B cell (primary cell): ENCODE data around the gene BACH2. TPM values are rescaled to one million over a fixed set of nuclear protein-coding genes. Genes with fewer than 3 reads are reported as not detected.
"Not testable (repeated sequence)": the region's sequence is repeated elsewhere in the genome, so short reads cannot be mapped to it uniquely, and the experiment has no call there.

Experiments
- ATAC-seq: fragments of 200-7000 bp; cut with Tn5 transposase; one replicate; pipeline ENCODE4 v1.10.0; 2021; ENCODE audit warnings: low read depth, mild to moderate bottlenecking, moderate number of reproducible peaks, moderate library complexity
- CTCF ChIA-PET: fragments of 350-600 bp; sonication (Branson Sonifier 250); formaldehyde crosslinking; loops from one replicate; lab custom pipeline; 2021; ENCODE audit warnings: antibody characterized with exemption, inconsistent platforms; lab: Charles Lee
- POLR2A ChIA-PET: fragments of 350-600 bp; sonication (Branson Sonifier 250); formaldehyde crosslinking; loops from one replicate; lab custom pipeline; 2021; ENCODE audit warnings: antibody characterized with exemption; lab: Charles Lee
- DNase-seq: peaks from one replicate; pipeline ENCODE4 v3.0.0; 2013
- H2AFZ ChIP-seq: 2 replicates; pipeline ENCODE4 v1.6.1; 2012; ENCODE audit warnings: mild to moderate bottlenecking, low read depth, low read length; ENCODE audit not compliant: insufficient read depth, poor library complexity, severe bottlenecking
- H3K27ac ChIP-seq, 2 donors: 1 replicate in 1 of 2; 2 replicates in 1 of 2; pipeline ENCODE4 v1.5.1; 2012 to 2013; ENCODE audit warnings: low read length in 2 of 2, mild to moderate bottlenecking in 2 of 2, moderate library complexity in 1 of 2
- H3K27me3 ChIP-seq, 4 experiments: fragments of 200-600 bp in 1 of 4; sonication (generic) in 1 of 4; replicated peaks in 1 of 4; 1 replicate in 2 of 4; 2 replicates in 2 of 4; pipeline versions ENCODE4 v1.6.1 to v1.7.0; 2013 to 2016; ENCODE audit warnings: low read length in 3 of 4, mild to moderate bottlenecking in 2 of 4, mixed read lengths in 1 of 4, moderate library complexity in 1 of 4; ENCODE audit not compliant: insufficient read depth in 4 of 4, control insufficient read depth in 3 of 4; ENCODE audit errors: control extremely low read depth in 1 of 4
- H3K36me3 ChIP-seq, 2 experiments: replicated peaks in 1 of 2; 1 replicate in 1 of 2; 2 replicates in 1 of 2; pipeline versions ENCODE4 v1.6.1 to v1.7.1; 2013; ENCODE audit warnings: low read length in 1 of 2; ENCODE audit not compliant: insufficient read depth in 2 of 2, control insufficient read depth in 1 of 2; ENCODE audit errors: control extremely low read depth in 1 of 2, extremely low read depth in 1 of 2
- H3K4me1 ChIP-seq, 2 donors: fragments of 200-600 bp in 1 of 2; sonication (generic) in 1 of 2; 1 replicate in 1 of 2; 2 replicates in 1 of 2; pipeline versions ENCODE4 v1.5.1 to v1.6.1; 2013 to 2017; ENCODE audit warnings: low read length in 2 of 2; ENCODE audit not compliant: control insufficient read depth in 2 of 2, insufficient read depth in 2 of 2
- H3K4me2 ChIP-seq: replicated peaks from 2 replicates; pipeline ENCODE3; 2012; ENCODE audit warnings: mild to moderate bottlenecking, low read depth, low read length; ENCODE audit not compliant: poor library complexity, severe bottlenecking
- H3K4me3 ChIP-seq, 5 experiments: fragments of 200-600 bp in 1 of 5; sonication (generic) in 1 of 5; 1 replicate in 3 of 5; 2 replicates in 2 of 5; pipeline versions ENCODE4 v1.5.1 to v1.7.0; 2011 to 2016; ENCODE audit warnings: low read length in 4 of 5, mild to moderate bottlenecking in 4 of 5, low read depth in 2 of 5, control low read depth in 1 of 5, moderate library complexity in 1 of 5; ENCODE audit not compliant: insufficient read depth in 1 of 5; ENCODE audit errors: control extremely low read depth in 1 of 5, extremely low read depth in 1 of 5
- H3K79me2 ChIP-seq: fragments of 200-600 bp; sonication (generic); one replicate; pipeline ENCODE4 v1.6.0; 2016; ENCODE audit warnings: low read length; ENCODE audit not compliant: control insufficient read depth, insufficient read depth
- H3K9ac ChIP-seq: fragments of 200-600 bp; sonication (generic); 2 replicates; pipeline ENCODE4 v1.6.1; 2017; ENCODE audit warnings: mild to moderate bottlenecking, low read length, moderate library complexity
- H3K9me3 ChIP-seq, 3 donors: one replicate each; pipeline versions ENCODE4 v1.6.1 to v1.7.1; 2013; ENCODE audit warnings: low read length in 2 of 3; ENCODE audit not compliant: control insufficient read depth in 2 of 3, insufficient read depth in 1 of 3; ENCODE audit errors: control extremely low read depth in 1 of 3
- H4K20me1 ChIP-seq: 2 replicates; pipeline ENCODE4 v1.6.0; 2012; ENCODE audit warnings: mild to moderate bottlenecking, low read length; ENCODE audit not compliant: insufficient read depth, control insufficient read depth, poor library complexity, severe bottlenecking
- H3K27ac Mint-ChIP-seq: one replicate; pipeline ENCODE4 v1.8.0; 2021; ENCODE audit warnings: mixed read lengths
- H3K27me3 Mint-ChIP-seq: one replicate; pipeline ENCODE4 v1.8.0; 2021; ENCODE audit warnings: mixed read lengths
- H3K4me1 Mint-ChIP-seq: one replicate; pipeline ENCODE4 v1.8.0; 2021; ENCODE audit warnings: mixed read lengths
- H3K4me3 Mint-ChIP-seq: one replicate; pipeline ENCODE4 v1.8.0; 2021; ENCODE audit warnings: mixed read lengths
- H3K9me3 Mint-ChIP-seq: one replicate; pipeline ENCODE4 v1.8.0; 2022; ENCODE audit warnings: mixed read lengths; ENCODE audit not compliant: insufficient read depth
- CTCF ChIP-seq: fragments of 200-600 bp; IDR thresholded peaks from one replicate; pipeline ENCODE4 v1.8.0; 2022; ENCODE audit warnings: antibody characterized with exemption, mild to moderate bottlenecking
- EZH2 ChIP-seq: IDR thresholded peaks from 2 replicates; pipeline ENCODE4 v1.6.1; 2012; ENCODE audit warnings: borderline replicate concordance, low read depth, mild to moderate bottlenecking, moderate library complexity, low read length; ENCODE audit not compliant: insufficient read depth, poor library complexity, severe bottlenecking
- WGBS: methylation state at CpG from one replicate; pipeline ENCODE4 v1.1.5; 2013; ENCODE audit warnings: missing lambda C conversion rate; ENCODE audit not compliant: insufficient coverage; 5-methylcytosine and 5-hydroxymethylcytosine counted together
- intact Hi-C: fragments of 100-400 bp; cut with micrococcal nuclease; formaldehyde crosslinking; loops from one replicate; pipeline ENCODE4 v1.10.0; 2022
- polyA plus RNA-seq: library from polyadenylated mRNA; depleted of rRNA; stranded (reverse); fragments of >200 nt; gene quantifications from 2 replicates; pipeline ENCODE4 v1.2.3, GENCODE V29; 2012
- total RNA-seq, 2 donors: library from RNA; stranded (reverse); fragments of 120-200 nt in 1 of 2; gene quantifications; 1 replicate in 1 of 2; 2 replicates in 1 of 2; pipeline versions ENCODE4 v1.2.3 to v1.2.4, GENCODE V29; 2013 to 2022

The BACH2 gene
- total and polyA plus RNA-seq, 2 donors (not counting 1 experiment from before 2014, with no cell fraction given), result 41.1 to 235 TPM

- Histone ChIP-seq H3K79me2 (peaks cover 93% of the 10 kb centered on the region), H3K36me3 (peaks cover 0 to 21% of the 10 kb centered on the region in 2 experiments), H3K4me2 (no peak overlapping the region), H3K27me3 (no peaks in the 10 kb centered on the region), H3K9me3 (peaks cover 0 to 7% (median 0%) of the 10 kb centered on the region in 3 donors), H3K9ac (no peak overlapping the region), H3K4me3 (no peak overlapping the region), H3K27ac (peak overlapping the region in 1 of 2 donors; percentile 64), H4K20me1 (peaks cover 94% of the 10 kb centered on the region), H3K4me1 (peaks cover 39 to 59% of the 10 kb centered on the region in 2 donors), H2AFZ (no peak overlapping the region)
- DNase-seq (no peak), ATAC-seq (no peak)
- Mint-ChIP-seq H3K4me1 (peaks cover 76% of the 10 kb centered on the region), H3K9me3 (no peaks in the 10 kb centered on the region), H3K27me3 (no peaks in the 10 kb centered on the region), H3K27ac (no peak overlapping the region), H3K4me3 (no peak overlapping the region)
- intact Hi-C loops, result loop anchor here (5.0 kb wide), 1 partner anchor 41 kb away; no protein-coding TSS in a partner anchor
- TF ChIP-seq CTCF (no peak), EZH2 (no peak)
- WGBS, result no CpG with 5 or more reads among the region's 2 CpGs
- ChIA-PET CTCF (no interaction called here), POLR2A (no interaction called here)
These were observed 160.5 kb downstream of the BACH2 start for GRCh38 chr6:90136176-90136575.

DNA sequence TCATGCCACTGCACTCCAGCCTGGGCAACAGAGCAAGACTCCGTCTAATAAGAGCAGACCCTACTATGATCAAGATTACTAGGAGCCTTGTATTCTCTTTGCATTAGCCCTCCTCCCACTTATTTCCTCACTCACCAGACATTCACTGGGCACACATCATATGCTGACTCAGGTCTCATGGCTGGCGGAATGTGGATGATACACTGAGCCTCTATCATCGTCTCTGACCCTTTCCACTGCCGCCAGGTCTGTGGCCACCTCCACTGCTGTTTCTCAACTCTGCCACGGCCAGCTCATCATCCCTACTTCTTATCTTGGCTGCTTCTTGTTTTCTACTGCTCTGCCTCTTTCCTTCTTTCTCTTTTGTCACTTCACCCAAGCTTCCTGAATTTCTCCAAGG is 161.0 kb downstream of the BACH2 start:
- Histone ChIP-seq H2AFZ (no peak overlapping the region), H3K27me3 (no peaks in the 10 kb centered on the region), H3K36me3 (peaks cover 0 to 26% of the 10 kb centered on the region in 2 experiments), H3K4me1 (peaks cover 39 to 59% of the 10 kb centered on the region in 2 donors), H4K20me1 (peaks cover 94% of the 10 kb centered on the region), H3K9me3 (peaks cover 0 to 7% (median 0%) of the 10 kb centered on the region in 3 donors), H3K4me3 (no peak overlapping the region), H3K4me2 (no peak overlapping the region), H3K79me2 (peaks cover 93% of the 10 kb centered on the region), H3K9ac (no peak overlapping the region), H3K27ac (peak overlapping the region in 1 of 2 donors; percentile 64)
- Mint-ChIP-seq H3K27me3 (no peaks in the 10 kb centered on the region), H3K4me3 (no peak overlapping the region), H3K9me3 (no peaks in the 10 kb centered on the region), H3K4me1 (peaks cover 77% of the 10 kb centered on the region), H3K27ac (peak overlapping the region; percentile 24)
- 83% methylated on average over 5 of the region's 5 CpGs for WGBS
- DNase-seq (no peak), ATAC-seq (no peak)
- POLR2A ChIA-PET, result no interaction called here
- intact Hi-C loops, result loop anchor here (5.0 kb wide), 1 partner anchor 42 kb away; no protein-coding TSS in a partner anchor
- TF ChIP-seq CTCF (no peak), EZH2 (no peak)
- CTCF ChIA-PET, result no interaction called here

GRCh38 chr6:90133664-90134063 is 163.0 kb downstream of the BACH2 start:
- H3K27me3 ChIP-seq, H3K9me3 Mint-ChIP-seq, H3K9me3 ChIP-seq, intact Hi-C loops, H3K9ac ChIP-seq, ATAC-seq, DNase-seq, H3K4me3 ChIP-seq, H3K4me3 Mint-ChIP-seq, H3K4me2 ChIP-seq, H3K27ac ChIP-seq, H2AFZ ChIP-seq, POLR2A ChIA-PET, H3K27me3 Mint-ChIP-seq, CTCF ChIA-PET, H3K27ac Mint-ChIP-seq: not testable (repeated sequence)
- Histone ChIP-seq H3K79me2 (peaks cover 89% of the 10 kb centered on the region), H3K4me1 (peaks cover 25 to 44% of the 10 kb centered on the region in 2 donors), H4K20me1 (peaks cover 90% of the 10 kb centered on the region), H3K36me3 (peaks cover 0 to 35% of the 10 kb centered on the region in 2 experiments)
- WGBS, result no CpG with 5 or more reads among the region's 3 CpGs
- peaks cover 66% of the 10 kb centered on the region for H3K4me1 Mint-ChIP-seq
